ENCODE measurements around the gene UBA52.

- TF ChIP-seq POLR2A (IDR thresholded peaks at IDR 0.05): no peak
- TF ChIP-seq CTCF (IDR thresholded peaks at IDR 0.05): no peak
Measured at GRCh38 chr19:18613589-18614234, 42.1 kb downstream of the UBA52 start.
